ENCODE results near the gene DEFB110. TPM values are rescaled to one million over a fixed set of nuclear protein-coding genes. Genes with fewer than 3 reads are reported as not detected.

The DEFB110 gene
- total RNA-seq (2022; extraction: Qiagen RNA extraction; ENCODE audit: low read depth), result not detected in 5 replicates

DNA sequence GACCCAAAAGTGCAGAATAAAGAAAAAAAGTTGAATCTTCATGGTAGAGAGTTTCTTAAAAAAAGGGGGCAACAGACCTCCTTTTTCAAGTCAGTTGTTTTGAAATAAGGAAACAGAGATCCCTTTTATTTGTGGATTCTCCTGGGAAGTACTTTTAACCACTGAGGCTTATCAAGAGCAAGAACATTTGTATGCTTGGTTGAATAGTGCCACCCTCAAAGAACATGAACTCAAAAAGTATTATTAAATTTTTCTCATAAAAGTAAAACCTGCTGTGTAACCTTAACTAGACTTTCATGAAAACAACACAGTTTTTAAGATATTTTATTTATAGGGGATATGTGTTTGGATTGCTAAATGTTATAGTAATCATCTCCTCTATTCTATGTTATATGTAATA, at the start of gene DEFB110:
TSS of gene DEFB110 (minus strand) at position 101 of the 400 bp plus-strand sequence. CDS start at position 42, 59 bp downstream.

DNA sequence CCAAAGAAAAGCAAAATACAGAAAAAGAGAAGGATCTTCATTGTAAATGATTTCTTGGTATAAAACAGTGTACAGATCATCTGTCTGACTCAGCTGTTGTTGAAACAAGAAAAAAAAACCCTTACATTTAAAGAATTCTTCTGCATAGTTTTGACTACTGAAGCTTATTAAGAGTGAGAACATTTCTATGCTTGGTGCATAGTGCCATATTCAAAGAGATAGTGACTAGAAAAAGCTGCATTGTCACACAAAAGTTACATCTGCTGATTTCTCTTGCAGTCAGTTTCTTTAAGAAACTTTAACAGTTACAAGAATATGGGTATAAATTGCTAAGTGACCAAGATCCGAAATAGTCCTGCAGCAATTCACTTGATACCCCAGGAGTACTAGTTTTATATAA, 28.0 kb upstream of the DEFB110 start, which contains the start of gene DEFB112:
TSS of gene DEFB112 (minus strand) at position 101 of the 400 bp plus-strand sequence. CDS start at position 41, 60 bp downstream.

DNA sequence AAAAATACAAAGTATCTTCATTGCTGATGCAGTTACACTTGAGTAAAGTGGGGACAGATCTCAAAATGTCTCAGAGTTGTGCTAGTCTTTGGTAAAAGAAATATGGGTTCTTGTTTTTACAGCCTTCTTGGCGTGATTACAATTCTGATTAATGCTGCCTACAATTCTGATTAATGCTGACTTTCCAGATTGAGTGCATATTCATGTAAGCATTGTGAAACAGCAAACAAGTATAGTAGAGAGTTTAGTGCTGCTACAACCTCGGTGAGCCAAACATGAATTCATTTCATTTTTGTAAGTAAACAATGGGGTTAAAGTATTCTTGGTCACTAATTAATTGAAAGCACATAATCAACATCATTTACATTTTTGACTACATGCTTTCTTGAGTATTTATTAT, 52.2 kb downstream of the DEFB110 start, which contains the start of gene DEFB113:
TSS of gene DEFB113 (minus strand) at position 21 of the 400 bp plus-strand sequence. CDS start at position 21, 0 bp downstream.

Other genes starting within 250 kb of the DEFB110 start
- not detected in 5 replicates for gene PGK2, start 234.7 kb downstream of the DEFB110 start, total RNA-seq (2022; extraction: Qiagen RNA extraction; ENCODE audit: low read depth)
- not detected in 5 replicates for gene CRISP1, start 155.5 kb downstream of the DEFB110 start, total RNA-seq (2022; extraction: Qiagen RNA extraction; ENCODE audit: low read depth)
- not detected in 5 replicates for gene DEFB114, start 57.8 kb downstream of the DEFB110 start, total RNA-seq (2022; extraction: Qiagen RNA extraction; ENCODE audit: low read depth)
- gene DEFB113, start 52.4 kb downstream of the DEFB110 start, total RNA-seq (2022; extraction: Qiagen RNA extraction; ENCODE audit: low read depth), result not detected in 5 replicates
- gene DEFB112, start 27.9 kb upstream of the DEFB110 start, total RNA-seq (2022; extraction: Qiagen RNA extraction; ENCODE audit: low read depth), result not detected in 5 replicates